Upper lobe of left lung (tissue), 4 donors: ENCODE results near the gene TNNC2.

Source experiments
- EP300 ChIP-seq, 4 donors: sonication (generic); formaldehyde crosslinking; IDR thresholded peaks; one replicate each; pipeline ENCODE4 v1.5.1; 2017; ENCODE audit warnings: antibody characterized with exemption in 4 of 4, control low read depth in 2 of 4
- POLR2AphosphoS5 ChIP-seq, 2 donors: sonication (generic); formaldehyde crosslinking; IDR thresholded peaks; one replicate each; pipeline ENCODE4 v1.5.1; 2017; ENCODE audit warnings: antibody characterized with exemption in 2 of 2
- TF ChIP-seq, protein P1 (sequence below), 6 experiments: fragments of 450-650 bp in 4 of 6; fragments of 200-600 bp in 2 of 6; sonication (generic) in 2 of 6; IDR thresholded peaks; one replicate each; pipeline ENCODE4 v1.5.1; 2016 to 2019; ENCODE audit warnings: antibody characterized with exemption in 6 of 6

DNA sequence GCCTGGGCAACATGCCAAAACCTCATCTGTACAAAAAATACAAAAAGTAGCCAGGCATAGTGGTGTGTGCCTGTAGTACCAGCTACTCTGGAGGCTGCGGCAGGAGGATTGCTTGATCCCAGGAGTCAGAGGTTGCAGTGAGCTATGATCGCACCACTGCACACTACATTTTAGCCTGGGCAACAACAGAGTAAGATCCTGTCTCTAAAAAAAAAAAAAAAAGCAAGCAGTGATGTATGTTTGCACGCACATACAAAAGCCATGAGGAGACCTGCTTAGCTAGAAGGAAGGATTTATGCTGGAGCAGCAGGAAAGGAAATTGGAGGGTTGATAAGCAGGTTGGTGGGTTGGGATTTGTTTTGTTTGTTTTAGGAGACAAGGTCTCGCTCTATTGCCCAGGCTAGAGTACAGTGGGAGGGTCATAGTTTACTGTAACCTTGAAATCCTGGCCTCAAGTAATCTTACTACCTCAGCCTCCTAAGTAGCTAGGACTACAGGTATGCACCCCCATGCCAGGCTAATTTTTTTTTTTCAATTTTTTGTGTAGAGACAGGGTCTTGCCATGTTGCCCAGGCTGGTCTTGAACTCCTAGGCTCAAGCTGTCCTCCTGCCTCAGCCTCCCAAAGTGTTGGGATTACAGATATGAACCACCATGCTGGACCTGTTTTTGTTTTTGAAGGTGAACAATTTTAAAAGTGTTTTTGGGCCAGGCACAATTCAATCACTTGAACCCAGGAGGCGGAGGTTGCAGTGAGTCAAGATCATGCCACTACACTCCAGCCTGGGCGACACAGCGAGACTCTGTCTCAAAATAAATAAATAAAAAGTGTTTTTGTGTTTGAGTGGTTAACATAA, 34.3 kb upstream of the TNNC2 start:
- TF ChIP-seq POLR2AphosphoS5 (IDR thresholded peaks at IDR 0.05) (no peak), EP300 (IDR thresholded peaks at IDR 0.05) (no peak)
- TF ChIP-seq, protein P1, sequence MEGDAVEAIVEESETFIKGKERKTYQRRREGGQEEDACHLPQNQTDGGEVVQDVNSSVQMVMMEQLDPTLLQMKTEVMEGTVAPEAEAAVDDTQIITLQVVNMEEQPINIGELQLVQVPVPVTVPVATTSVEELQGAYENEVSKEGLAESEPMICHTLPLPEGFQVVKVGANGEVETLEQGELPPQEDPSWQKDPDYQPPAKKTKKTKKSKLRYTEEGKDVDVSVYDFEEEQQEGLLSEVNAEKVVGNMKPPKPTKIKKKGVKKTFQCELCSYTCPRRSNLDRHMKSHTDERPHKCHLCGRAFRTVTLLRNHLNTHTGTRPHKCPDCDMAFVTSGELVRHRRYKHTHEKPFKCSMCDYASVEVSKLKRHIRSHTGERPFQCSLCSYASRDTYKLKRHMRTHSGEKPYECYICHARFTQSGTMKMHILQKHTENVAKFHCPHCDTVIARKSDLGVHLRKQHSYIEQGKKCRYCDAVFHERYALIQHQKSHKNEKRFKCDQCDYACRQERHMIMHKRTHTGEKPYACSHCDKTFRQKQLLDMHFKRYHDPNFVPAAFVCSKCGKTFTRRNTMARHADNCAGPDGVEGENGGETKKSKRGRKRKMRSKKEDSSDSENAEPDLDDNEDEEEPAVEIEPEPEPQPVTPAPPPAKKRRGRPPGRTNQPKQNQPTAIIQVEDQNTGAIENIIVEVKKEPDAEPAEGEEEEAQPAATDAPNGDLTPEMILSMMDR (IDR thresholded peaks at IDR 0.05), result no peak
